HepG2 (cell line): ENCODE results near the gene KIF26B. TPM values are rescaled to one million over a fixed set of nuclear protein-coding genes. Genes with fewer than 3 reads are reported as not detected.

Experiments used
- CBX1 ChIP-seq: IDR thresholded peaks from one replicate; pipeline ENCODE4 v1.6.1; 2016; ENCODE audit warnings: antibody characterized with exemption, low read depth
- CEBPB ChIP-seq: IDR thresholded peaks from 2 replicates; pipeline ENCODE4 v1.6.1; 2011; ENCODE audit warnings: low read depth, low read length, improper control_type of control experiment, borderline replicate concordance
- CHCHD3 ChIP-seq: sonication (generic); formaldehyde crosslinking; IDR thresholded peaks from 2 replicates; pipeline ENCODE4 v1.8.0; 2022; ENCODE audit warnings: mild to moderate bottlenecking, missing genetic modification reagents, moderate library complexity
- CHD2 ChIP-seq: IDR thresholded peaks from 2 replicates; pipeline ENCODE4 v1.6.1; 2011; ENCODE audit warnings: low read depth, low read length, improper control_type of control experiment
- ERF ChIP-seq: IDR thresholded peaks from 2 replicates; pipeline ENCODE4 v1.6.1; 2018; ENCODE audit warnings: missing biosample characterization, missing genetic modification reagents
- GATAD2A ChIP-seq: IDR thresholded peaks from 2 replicates; pipeline ENCODE4 v1.6.1; 2016
- PHF20 ChIP-seq: sonication (generic); formaldehyde crosslinking; IDR thresholded peaks from 2 replicates; pipeline ENCODE4 v1.5.0; 2020; ENCODE audit warnings: mild to moderate bottlenecking, missing genetic modification reagents
- POGZ ChIP-seq: sonication (generic); formaldehyde crosslinking; IDR thresholded peaks from 2 replicates; pipeline ENCODE4 v1.4.0; 2020; ENCODE audit warnings: mild to moderate bottlenecking, missing genetic modification reagents
- SCMH1 ChIP-seq: sonication (generic); formaldehyde crosslinking; IDR thresholded peaks from 2 replicates; pipeline ENCODE4 v1.9.0; 2021; ENCODE audit warnings: missing genetic modification reagents, mild to moderate bottlenecking, borderline replicate concordance
- SRY ChIP-seq: sonication (generic); formaldehyde crosslinking; IDR thresholded peaks from 2 replicates; pipeline ENCODE4 v1.8.0; 2022; ENCODE audit warnings: mild to moderate bottlenecking, missing genetic modification reagents
- ZKSCAN1 ChIP-seq: fragments of 150-350 bp; IDR thresholded peaks from 2 replicates; pipeline ENCODE4 v1.6.1; 2014; ENCODE audit warnings: low read length
- ZNF180 ChIP-seq: sonication (generic); formaldehyde crosslinking; IDR thresholded peaks from 2 replicates; pipeline ENCODE4 v1.4.0; 2020; ENCODE audit warnings: low read depth, missing genetic modification reagents, borderline replicate concordance
- ZNF556 ChIP-seq: sonication (generic); formaldehyde crosslinking; IDR thresholded peaks from 2 replicates; pipeline ENCODE4 v1.4.0; 2020; ENCODE audit warnings: mild to moderate bottlenecking, missing genetic modification reagents, borderline replicate concordance
- ZSCAN31 ChIP-seq: sonication (generic); formaldehyde crosslinking; IDR thresholded peaks from 2 replicates; pipeline ENCODE4 v1.5.0; 2020; ENCODE audit warnings: low read depth, mild to moderate bottlenecking, missing genetic modification reagents
- polyA plus RNA-seq, 8 experiments: library from polyadenylated mRNA; depleted of rRNA in 3 of 8; stranded (reverse) in 7 of 8; unstranded in 1 of 8; fragments of >200 nt; fragmentation: Illumina TruSeq in 4 of 8; extraction: Trizol in 4 of 8; gene quantifications; 2 replicates each; pipeline versions ENCODE4 v1.2.1 to v1.2.3, GENCODE V29; 2011 to 2016; ENCODE audit warnings: low read depth in 4 of 8, missing spikeins in 1 of 8, mixed read lengths in 1 of 8; ENCODE audit not compliant: insufficient read depth in 1 of 8
- total RNA-seq, 5 experiments: library from RNA; depleted of rRNA; stranded (reverse); fragments of >200 nt; fragmentation: Illumina TruSeq; extraction: Trizol; gene quantifications; 2 replicates each; pipeline ENCODE4 v1.2.3, GENCODE V29; 2016; ENCODE audit warnings: low read depth in 1 of 5
- TF ChIP-seq, protein P1 (sequence below): sonication (generic); formaldehyde crosslinking; IDR thresholded peaks from 2 replicates; pipeline ENCODE4 v1.4.0; 2020; ENCODE audit warnings: missing genetic modification reagents
- TF ChIP-seq, protein P2 (sequence below): sonication (generic); formaldehyde crosslinking; IDR thresholded peaks from 2 replicates; pipeline ENCODE4 v1.8.1; 2023; ENCODE audit warnings: mild to moderate bottlenecking, missing genetic modification reagents
- TF ChIP-seq, protein P3 (sequence below): sonication (generic); formaldehyde crosslinking; IDR thresholded peaks from 2 replicates; pipeline ENCODE4 v1.5.0; 2020; ENCODE audit warnings: mild to moderate bottlenecking, missing genetic modification reagents, moderate library complexity
- TF ChIP-seq, protein P4 (sequence below): sonication (generic); formaldehyde crosslinking; IDR thresholded peaks from 2 replicates; pipeline ENCODE4 v1.4.0; 2020; ENCODE audit warnings: missing genetic modification reagents
- TF ChIP-seq, protein P5 (sequence below): sonication (generic); formaldehyde crosslinking; IDR thresholded peaks from 2 replicates; pipeline ENCODE4 v1.4.0; 2020; ENCODE audit warnings: missing genetic modification reagents, borderline replicate concordance

KIF26B gene
- total and polyA plus RNA-seq, 2 of the 13 experiments (the other 11 are each of a cell fraction or from before 2014, with no cell fraction given), result 0.08 to 0.09 TPM

DNA sequence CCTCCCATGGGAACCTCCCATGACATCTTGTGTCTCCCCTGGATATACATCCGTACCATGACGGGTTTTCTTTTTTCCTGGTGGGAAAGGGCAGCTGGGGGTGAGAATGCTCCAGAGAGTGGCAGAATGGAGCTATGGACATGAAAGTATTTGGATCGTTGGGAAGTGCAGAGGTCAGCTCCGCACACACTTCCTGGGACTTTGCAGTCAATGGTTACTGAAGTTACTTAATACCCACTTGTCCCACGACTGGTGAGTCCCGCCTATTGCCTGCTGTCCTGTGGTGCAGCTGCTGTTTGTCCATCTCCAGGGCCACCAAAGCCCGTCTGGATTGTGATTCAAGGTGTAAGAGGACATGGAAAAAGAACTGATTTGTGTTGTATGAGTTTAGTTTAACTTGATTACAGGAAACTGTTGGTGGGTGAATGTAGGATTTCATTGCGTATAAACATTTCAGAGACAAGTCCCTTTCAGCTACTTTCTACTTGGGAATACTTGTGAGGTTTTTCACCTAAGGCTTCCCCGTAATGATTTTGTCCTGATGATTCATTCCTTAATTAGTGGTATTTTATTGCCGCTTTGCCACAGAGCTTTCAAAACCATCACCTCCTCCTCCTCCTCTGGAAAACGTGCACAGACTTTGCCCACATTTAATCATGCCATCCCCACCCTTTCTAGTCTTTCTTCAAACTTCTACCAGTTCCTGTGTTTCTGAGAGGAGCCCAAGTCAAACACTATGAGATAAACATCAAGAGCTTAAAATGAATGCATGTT is 308.8 kb downstream of the KIF26B start (continued):
- TF ChIP-seq, protein P1, sequence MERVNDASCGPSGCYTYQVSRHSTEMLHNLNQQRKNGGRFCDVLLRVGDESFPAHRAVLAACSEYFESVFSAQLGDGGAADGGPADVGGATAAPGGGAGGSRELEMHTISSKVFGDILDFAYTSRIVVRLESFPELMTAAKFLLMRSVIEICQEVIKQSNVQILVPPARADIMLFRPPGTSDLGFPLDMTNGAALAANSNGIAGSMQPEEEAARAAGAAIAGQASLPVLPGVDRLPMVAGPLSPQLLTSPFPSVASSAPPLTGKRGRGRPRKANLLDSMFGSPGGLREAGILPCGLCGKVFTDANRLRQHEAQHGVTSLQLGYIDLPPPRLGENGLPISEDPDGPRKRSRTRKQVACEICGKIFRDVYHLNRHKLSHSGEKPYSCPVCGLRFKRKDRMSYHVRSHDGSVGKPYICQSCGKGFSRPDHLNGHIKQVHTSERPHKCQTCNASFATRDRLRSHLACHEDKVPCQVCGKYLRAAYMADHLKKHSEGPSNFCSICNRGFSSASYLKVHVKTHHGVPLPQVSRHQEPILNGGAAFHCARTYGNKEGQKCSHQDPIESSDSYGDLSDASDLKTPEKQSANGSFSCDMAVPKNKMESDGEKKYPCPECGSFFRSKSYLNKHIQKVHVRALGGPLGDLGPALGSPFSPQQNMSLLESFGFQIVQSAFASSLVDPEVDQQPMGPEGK (CRISPR knock-in tag), result no peak
- no peak for TF ChIP-seq SRY
- TF ChIP-seq, protein P2, sequence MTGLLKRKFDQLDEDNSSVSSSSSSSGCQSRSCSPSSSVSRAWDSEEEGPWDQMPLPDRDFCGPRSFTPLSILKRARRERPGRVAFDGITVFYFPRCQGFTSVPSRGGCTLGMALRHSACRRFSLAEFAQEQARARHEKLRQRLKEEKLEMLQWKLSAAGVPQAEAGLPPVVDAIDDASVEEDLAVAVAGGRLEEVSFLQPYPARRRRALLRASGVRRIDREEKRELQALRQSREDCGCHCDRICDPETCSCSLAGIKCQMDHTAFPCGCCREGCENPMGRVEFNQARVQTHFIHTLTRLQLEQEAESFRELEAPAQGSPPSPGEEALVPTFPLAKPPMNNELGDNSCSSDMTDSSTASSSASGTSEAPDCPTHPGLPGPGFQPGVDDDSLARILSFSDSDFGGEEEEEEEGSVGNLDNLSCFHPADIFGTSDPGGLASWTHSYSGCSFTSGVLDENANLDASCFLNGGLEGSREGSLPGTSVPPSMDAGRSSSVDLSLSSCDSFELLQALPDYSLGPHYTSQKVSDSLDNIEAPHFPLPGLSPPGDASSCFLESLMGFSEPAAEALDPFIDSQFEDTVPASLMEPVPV (CRISPR knock-in tag), result no peak
- TF ChIP-seq CBX1, result no peak
- no peak for TF ChIP-seq ZSCAN31
- TF ChIP-seq ZKSCAN1, result no peak
- 0 out of 2 replicates have a peak, but pooled peaks have one; percentile 45 for TF ChIP-seq ZNF556 (CRISPR knock-in tag)
- TF ChIP-seq CHCHD3 (CRISPR knock-in tag), result no peak
- TF ChIP-seq, protein P3, sequence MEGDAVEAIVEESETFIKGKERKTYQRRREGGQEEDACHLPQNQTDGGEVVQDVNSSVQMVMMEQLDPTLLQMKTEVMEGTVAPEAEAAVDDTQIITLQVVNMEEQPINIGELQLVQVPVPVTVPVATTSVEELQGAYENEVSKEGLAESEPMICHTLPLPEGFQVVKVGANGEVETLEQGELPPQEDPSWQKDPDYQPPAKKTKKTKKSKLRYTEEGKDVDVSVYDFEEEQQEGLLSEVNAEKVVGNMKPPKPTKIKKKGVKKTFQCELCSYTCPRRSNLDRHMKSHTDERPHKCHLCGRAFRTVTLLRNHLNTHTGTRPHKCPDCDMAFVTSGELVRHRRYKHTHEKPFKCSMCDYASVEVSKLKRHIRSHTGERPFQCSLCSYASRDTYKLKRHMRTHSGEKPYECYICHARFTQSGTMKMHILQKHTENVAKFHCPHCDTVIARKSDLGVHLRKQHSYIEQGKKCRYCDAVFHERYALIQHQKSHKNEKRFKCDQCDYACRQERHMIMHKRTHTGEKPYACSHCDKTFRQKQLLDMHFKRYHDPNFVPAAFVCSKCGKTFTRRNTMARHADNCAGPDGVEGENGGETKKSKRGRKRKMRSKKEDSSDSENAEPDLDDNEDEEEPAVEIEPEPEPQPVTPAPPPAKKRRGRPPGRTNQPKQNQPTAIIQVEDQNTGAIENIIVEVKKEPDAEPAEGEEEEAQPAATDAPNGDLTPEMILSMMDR (CRISPR knock-in tag), result peak; percentile 56
- TF ChIP-seq, protein P4, sequence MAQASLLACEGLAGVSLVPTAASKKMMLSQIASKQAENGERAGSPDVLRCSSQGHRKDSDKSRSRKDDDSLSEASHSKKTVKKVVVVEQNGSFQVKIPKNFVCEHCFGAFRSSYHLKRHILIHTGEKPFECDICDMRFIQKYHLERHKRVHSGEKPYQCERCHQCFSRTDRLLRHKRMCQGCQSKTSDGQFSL, result no peak
- peak; percentile 17; the same call in 1 of the 2 replicates for TF ChIP-seq ERF
- TF ChIP-seq GATAD2A (CRISPR knock-in tag), result peak; percentile 51
- 0 out of 2 replicates have a peak, but pooled peaks have one; percentile 22 for TF ChIP-seq PHF20 (CRISPR knock-in tag)
- peak; percentile 57; the same call in 1 of the 2 replicates for TF ChIP-seq POGZ
- TF ChIP-seq SCMH1 (CRISPR knock-in tag), result no peak
- no peak for TF ChIP-seq CHD2
- TF ChIP-seq ZNF180 (CRISPR knock-in tag), result no peak
- peak; percentile 33; the same call in 1 of the 2 replicates for TF ChIP-seq CEBPB
- TF ChIP-seq, protein P5, sequence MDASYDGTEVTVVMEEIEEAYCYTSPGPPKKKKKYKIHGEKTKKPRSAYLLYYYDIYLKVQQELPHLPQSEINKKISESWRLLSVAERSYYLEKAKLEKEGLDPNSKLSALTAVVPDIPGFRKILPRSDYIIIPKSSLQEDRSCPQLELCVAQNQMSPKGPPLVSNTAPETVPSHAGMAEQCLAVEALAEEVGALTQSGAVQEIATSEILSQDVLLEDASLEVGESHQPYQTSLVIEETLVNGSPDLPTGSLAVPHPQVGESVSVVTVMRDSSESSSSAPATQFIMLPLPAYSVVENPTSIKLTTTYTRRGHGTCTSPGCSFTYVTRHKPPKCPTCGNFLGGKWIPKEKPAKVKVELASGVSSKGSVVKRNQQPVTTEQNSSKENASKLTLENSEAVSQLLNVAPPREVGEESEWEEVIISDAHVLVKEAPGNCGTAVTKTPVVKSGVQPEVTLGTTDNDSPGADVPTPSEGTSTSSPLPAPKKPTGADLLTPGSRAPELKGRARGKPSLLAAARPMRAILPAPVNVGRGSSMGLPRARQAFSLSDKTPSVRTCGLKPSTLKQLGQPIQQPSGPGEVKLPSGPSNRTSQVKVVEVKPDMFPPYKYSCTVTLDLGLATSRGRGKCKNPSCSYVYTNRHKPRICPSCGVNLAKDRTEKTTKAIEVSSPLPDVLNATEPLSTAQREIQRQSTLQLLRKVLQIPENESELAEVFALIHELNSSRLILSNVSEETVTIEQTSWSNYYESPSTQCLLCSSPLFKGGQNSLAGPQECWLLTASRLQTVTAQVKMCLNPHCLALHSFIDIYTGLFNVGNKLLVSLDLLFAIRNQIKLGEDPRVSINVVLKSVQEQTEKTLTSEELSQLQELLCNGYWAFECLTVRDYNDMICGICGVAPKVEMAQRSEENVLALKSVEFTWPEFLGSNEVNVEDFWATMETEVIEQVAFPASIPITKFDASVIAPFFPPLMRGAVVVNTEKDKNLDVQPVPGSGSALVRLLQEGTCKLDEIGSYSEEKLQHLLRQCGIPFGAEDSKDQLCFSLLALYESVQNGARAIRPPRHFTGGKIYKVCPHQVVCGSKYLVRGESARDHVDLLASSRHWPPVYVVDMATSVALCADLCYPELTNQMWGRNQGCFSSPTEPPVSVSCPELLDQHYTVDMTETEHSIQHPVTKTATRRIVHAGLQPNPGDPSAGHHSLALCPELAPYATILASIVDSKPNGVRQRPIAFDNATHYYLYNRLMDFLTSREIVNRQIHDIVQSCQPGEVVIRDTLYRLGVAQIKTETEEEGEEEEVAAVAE (CRISPR knock-in tag), result no peak
